Skeletal muscle tissue (tissue), 4 donors: ENCODE measurements around the gene PGAP1. TPM values are rescaled to one million over a fixed set of nuclear protein-coding genes. Genes with fewer than 3 reads are reported as not detected.

ENCODE experiments used
- H3K27ac ChIP-seq: one replicate; pipeline ENCODE4 v1.7.0; 2013; ENCODE audit warnings: mild to moderate bottlenecking, low read depth, low read length, inconsistent platforms
- H3K27me3 ChIP-seq, 3 donors: one replicate each; pipeline ENCODE4 v1.7.0; 2013; ENCODE audit warnings: low read length in 3 of 3; ENCODE audit not compliant: control insufficient read depth in 3 of 3, insufficient read depth in 3 of 3
- H3K36me3 ChIP-seq, 3 donors: one replicate each; pipeline ENCODE4 v1.7.0; 2013; ENCODE audit warnings: low read length in 3 of 3; ENCODE audit not compliant: control insufficient read depth in 3 of 3, insufficient read depth in 3 of 3
- H3K4me1 ChIP-seq, 3 donors: one replicate each; pipeline ENCODE4 v1.7.0; 2013; ENCODE audit warnings: low read length in 3 of 3, mild to moderate bottlenecking in 3 of 3; ENCODE audit not compliant: control insufficient read depth in 3 of 3, insufficient read depth in 3 of 3
- H3K4me3 ChIP-seq, 3 donors: one replicate each; pipeline ENCODE4 v1.7.0; 2013; ENCODE audit warnings: low read length in 3 of 3
- H3K9ac ChIP-seq, 3 donors: one replicate each; pipeline ENCODE4 v1.7.0; 2013; ENCODE audit warnings: low read length in 3 of 3, mild to moderate bottlenecking in 3 of 3, moderate library complexity in 2 of 3, low read depth in 1 of 3
- H3K9me3 ChIP-seq, 3 donors: one replicate each; pipeline ENCODE4 v1.7.0; 2013; ENCODE audit warnings: low read length in 3 of 3; ENCODE audit not compliant: control insufficient read depth in 3 of 3
- total RNA-seq: library from RNA; depleted of rRNA; stranded (reverse); fragments of >200 nt; gene quantifications from one replicate; pipeline ENCODE4 v1.2.3, GENCODE V29; 2014
- donor health status: Osteomylitis.

The PGAP1 gene
- total RNA-seq, 1 donor from 2014 or later, result 24.0 TPM

DNA sequence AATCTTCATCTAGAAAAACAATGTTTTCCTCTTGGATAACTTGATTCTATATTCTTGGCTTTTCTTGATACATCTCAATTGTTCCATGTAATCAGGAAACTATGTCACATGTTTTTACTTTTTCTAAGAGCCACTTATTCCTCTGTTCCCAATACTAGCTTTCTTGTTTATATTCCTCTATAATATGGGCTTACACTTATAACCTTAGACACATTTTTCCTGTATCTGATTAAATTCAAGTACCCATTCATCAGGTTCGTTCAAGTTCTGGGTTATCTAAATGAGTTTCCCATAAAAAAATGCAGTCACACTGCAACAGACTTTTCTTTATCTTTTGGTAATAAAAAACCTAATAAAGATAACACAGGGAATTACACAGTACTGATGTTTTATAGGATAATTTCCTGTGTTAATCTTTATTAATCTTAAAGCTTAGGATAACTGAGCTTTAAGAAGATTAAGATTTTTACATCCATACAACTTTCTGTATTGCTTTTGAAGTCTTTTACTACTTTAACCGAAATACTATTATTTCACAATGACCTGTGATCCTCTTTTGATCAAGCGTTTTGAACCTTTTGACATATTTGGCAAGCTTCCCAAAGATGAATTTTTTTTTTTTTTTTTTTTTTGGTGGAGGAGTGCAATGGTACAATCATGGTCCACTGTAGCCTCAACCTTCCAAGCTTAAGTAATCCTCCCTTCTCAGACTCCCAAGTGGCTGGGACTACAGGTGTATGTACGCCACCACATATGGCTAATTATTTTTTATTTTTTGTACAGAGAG is 73.0 kb downstream of the PGAP1 start:
- no peak overlapping the region for H3K4me3 ChIP-seq
- no peaks in the 10 kb centered on the region for H3K9me3 ChIP-seq
- H3K36me3 ChIP-seq, result no peaks in the 10 kb centered on the region
- no peak overlapping the region for H3K27ac ChIP-seq
- H3K4me1 ChIP-seq, result no peaks in the 10 kb centered on the region
- no peaks in the 10 kb centered on the region for H3K27me3 ChIP-seq
- no peak overlapping the region for H3K9ac ChIP-seq

DNA sequence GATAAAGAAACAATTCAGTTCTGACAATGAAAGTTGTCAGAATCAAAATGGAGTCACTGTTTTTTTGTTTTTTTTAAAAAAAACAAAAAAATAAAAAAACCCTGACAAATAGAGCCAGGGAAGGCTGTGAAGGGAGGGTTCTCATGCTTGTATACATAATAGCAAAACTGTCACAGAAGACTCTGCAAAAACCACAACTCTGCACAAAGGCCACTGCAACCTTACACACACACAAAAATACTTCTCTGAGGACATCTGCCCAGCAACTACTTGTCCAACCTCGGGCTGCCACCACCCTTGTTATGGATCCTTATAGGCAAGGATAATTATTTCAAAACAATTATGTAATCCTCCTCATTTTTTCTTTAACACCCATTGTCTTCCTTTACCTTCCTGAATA is 75.4 kb downstream of the PGAP1 start:
- Histone ChIP-seq H3K36me3 (peaks cover 0 to 3% (median 0%) of the 10 kb centered on the region in 3 donors), H3K4me1 (no peaks in the 10 kb centered on the region), H3K27ac (no peak overlapping the region), H3K9ac (no peak overlapping the region), H3K4me3 (no peak overlapping the region), H3K27me3 (no peaks in the 10 kb centered on the region), H3K9me3 (no peaks in the 10 kb centered on the region)

- no peaks in the 10 kb centered on the region for H3K4me1 ChIP-seq
- H3K36me3 ChIP-seq, result peaks cover 0 to 3% (median 0%) of the 10 kb centered on the region in 3 donors
- no peak overlapping the region for H3K9ac ChIP-seq
- H3K4me3 ChIP-seq, result no peak overlapping the region
- no peaks in the 10 kb centered on the region for H3K9me3 ChIP-seq
- no peak overlapping the region for H3K27ac ChIP-seq
- H3K27me3 ChIP-seq, result no peaks in the 10 kb centered on the region
Observed at GRCh38 chr2:196849895-196850294, 76.6 kb downstream of the PGAP1 start.

GRCh38 chr2:196846295-196846694 is 80.2 kb downstream of the PGAP1 start:
- Histone ChIP-seq H3K4me3 (no peak overlapping the region), H3K27me3 (no peaks in the 10 kb centered on the region), H3K9ac (no peak overlapping the region), H3K36me3 (peaks cover 0 to 4% (median 3%) of the 10 kb centered on the region in 3 donors), H3K27ac (no peak overlapping the region), H3K9me3 (no peaks in the 10 kb centered on the region), H3K4me1 (no peaks in the 10 kb centered on the region)

DNA sequence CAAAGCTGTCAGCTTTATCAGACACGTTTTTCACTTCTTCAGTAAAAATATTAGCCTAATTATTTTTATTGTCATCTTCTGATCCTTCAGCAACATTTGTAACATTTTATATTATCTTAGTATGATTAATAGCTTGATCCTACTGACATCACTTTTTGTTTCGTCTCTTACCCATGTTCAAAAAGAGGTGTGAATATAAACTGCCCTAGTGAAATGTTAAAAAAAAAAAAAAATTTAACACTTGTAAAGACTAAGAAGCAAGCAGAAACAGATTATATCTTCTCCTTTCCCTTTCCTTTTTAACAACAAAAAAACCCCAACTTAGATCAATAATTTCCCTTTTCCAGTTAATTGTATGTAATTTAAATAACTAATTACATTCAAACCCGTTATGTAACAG is 81.1 kb downstream of the PGAP1 start:
- Histone ChIP-seq H3K27me3 (no peaks in the 10 kb centered on the region), H3K9me3 (no peaks in the 10 kb centered on the region), H3K36me3 (peaks cover 0 to 12% (median 8%) of the 10 kb centered on the region in 3 donors)

DNA sequence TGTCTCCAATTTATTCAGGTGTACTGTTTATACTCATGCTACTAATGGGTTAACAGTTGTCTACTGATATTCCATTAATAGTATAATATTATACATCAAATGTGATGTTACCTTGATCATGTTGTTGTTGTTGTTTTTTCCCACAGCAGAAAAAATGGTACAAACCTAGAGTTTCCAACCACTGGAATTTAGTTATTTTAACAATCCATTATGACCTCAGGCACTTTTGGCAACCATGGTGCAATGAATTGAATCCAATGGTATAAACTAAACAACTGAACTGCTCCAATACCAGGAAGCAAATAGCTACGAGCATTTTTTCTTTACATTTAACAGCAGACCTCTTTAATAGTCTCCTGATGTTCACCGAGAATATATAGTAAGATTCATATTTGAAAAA is 86.3 kb downstream of the PGAP1 start:
- Histone ChIP-seq H3K9ac (no peak overlapping the region), H3K36me3 (peaks cover 0 to 14% (median 11%) of the 10 kb centered on the region in 3 donors)

More for the DNA sequence above, 81.1 kb downstream of the PGAP1 start:
- H3K9ac ChIP-seq, result no peak overlapping the region
- H3K4me3 ChIP-seq, result no peak overlapping the region
- no peak overlapping the region for H3K27ac ChIP-seq
- H3K4me1 ChIP-seq, result no peaks in the 10 kb centered on the region

DNA sequence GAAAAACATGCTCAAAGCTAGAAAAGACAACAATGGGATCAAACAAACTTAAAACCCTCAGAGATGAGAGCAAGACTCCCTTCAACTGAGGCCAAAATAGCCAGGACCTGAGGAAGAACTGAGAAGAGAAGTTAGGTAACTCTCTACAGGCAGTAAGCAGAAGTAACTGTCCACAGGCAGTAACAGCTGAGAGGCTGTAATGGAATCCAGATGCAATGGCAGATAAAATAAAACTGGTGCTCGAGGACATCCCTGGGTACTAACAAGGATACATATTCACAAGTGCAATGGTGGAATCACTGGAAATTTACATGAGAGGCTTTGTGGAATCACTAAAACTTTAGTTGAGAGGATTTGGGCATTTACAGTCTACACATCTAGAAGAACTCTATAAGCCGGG is 86.9 kb downstream of the PGAP1 start:
- Histone ChIP-seq H3K9ac (no peak overlapping the region), H3K36me3 (peaks cover 0 to 14% (median 11%) of the 10 kb centered on the region in 3 donors), H3K9me3 (no peaks in the 10 kb centered on the region)

More for the DNA sequence above, 86.3 kb downstream of the PGAP1 start:
- H3K9me3 ChIP-seq, result no peaks in the 10 kb centered on the region
- no peaks in the 10 kb centered on the region for H3K4me1 ChIP-seq
- no peak overlapping the region for H3K4me3 ChIP-seq
- H3K27me3 ChIP-seq, result no peaks in the 10 kb centered on the region
- no peak overlapping the region for H3K27ac ChIP-seq

DNA sequence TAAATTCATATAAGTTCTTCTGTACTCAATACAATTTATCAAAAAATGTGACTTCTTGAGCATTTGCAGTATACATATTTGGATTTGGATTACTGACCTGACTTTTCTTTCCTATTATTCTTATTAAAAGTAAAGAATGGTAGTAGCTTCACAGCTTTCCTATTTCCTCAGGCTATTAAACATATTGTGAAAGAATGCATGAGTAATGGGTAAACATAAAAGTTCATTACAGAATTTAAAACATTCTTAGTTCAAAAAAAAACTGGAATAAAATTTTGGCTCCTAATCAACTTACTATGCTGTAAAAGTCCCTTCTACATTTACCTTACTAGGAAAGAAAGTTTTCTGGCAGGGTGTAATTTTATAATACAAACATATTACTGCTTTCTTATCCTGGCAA is 90.1 kb downstream of the PGAP1 start:
- Histone ChIP-seq H3K9me3 (no peaks in the 10 kb centered on the region), H3K4me3 (no peak overlapping the region), H3K36me3 (peaks cover 0 to 11% (median 10%) of the 10 kb centered on the region in 3 donors), H3K4me1 (no peaks in the 10 kb centered on the region), H3K27ac (no peak overlapping the region), H3K9ac (no peak overlapping the region), H3K27me3 (no peaks in the 10 kb centered on the region)

More for the DNA sequence above, 86.9 kb downstream of the PGAP1 start:
- H3K27ac ChIP-seq, result no peak overlapping the region
- H3K4me1 ChIP-seq, result no peaks in the 10 kb centered on the region
- H3K4me3 ChIP-seq, result no peak overlapping the region
- no peaks in the 10 kb centered on the region for H3K27me3 ChIP-seq

DNA sequence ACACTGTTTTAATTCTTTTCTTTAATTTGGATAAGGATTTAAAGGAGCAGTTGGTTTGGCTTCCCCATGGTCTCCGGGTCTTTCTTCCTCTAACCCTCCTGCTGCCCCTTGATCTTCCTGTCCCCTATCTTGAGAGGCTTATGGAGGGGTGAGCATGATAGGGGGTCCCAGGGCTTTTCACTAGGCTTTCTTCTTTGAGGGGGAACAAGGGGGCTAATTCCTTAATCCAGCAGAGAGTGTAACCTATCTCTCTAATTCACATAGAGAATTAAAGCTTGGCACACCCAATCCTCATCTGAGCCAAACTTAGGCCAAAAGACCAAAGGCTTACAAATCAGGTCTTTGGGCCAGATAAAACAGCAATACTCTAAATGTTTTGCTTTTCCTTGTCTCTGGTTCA is 95.8 kb downstream of the PGAP1 start:
- no peaks in the 10 kb centered on the region for H3K9me3 ChIP-seq
- no peak overlapping the region for H3K4me3 ChIP-seq
- no peak overlapping the region for H3K27ac ChIP-seq
- H3K27me3 ChIP-seq, result no peaks in the 10 kb centered on the region
- no peak overlapping the region for H3K9ac ChIP-seq
- H3K36me3 ChIP-seq, result no peaks in the 10 kb centered on the region
- H3K4me1 ChIP-seq, result no peaks in the 10 kb centered on the region

DNA sequence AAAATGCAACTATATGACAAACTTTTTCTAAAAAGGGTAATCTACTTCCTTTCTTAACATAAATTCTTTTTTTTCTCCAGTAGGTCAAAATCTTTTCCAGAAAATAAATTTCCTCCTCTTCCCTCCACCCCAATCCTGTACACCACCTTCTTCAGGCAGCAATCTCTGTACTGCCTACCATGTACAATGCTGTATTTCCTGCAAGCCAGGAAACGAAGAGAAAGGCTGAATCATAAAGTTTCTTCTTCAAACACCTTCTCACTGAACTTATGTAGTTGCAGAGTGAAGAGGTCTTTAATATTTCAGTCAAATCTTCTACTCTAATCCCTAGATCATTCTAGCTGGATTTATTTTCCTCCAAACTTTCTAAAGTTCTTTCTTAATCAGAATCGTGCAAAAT is 99.2 kb downstream of the PGAP1 start:
- H3K4me3 ChIP-seq, result no peak overlapping the region

More for the DNA sequence above, 99.2 kb downstream of the PGAP1 start:
- H3K9me3 ChIP-seq, result no peaks in the 10 kb centered on the region
- no peaks in the 10 kb centered on the region for H3K36me3 ChIP-seq
- H3K27me3 ChIP-seq, result no peaks in the 10 kb centered on the region
- no peak overlapping the region for H3K27ac ChIP-seq
- H3K4me1 ChIP-seq, result no peaks in the 10 kb centered on the region
- H3K9ac ChIP-seq, result no peak overlapping the region
